ENCODE measurements around the gene DMXL1.

DMXL1 gene

DNA sequence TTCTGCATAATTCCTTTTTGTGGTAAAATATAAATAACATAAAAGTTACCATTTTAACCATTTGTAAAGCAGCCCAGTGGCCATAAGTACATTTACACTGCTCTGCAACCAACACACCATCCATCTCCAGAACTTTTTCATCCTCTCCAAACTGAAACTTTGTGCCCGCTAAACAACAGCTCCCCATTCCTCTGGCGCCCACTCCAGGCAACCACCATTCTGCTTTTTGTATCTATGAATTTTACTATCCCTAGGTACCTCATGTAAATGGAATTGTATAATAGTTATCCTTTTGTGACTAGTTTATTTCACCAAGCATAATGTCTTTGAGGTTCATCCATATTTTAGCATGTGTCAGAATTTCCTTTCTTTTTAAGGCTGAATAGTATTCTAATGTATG, 141.1 kb downstream of the DMXL1 start:
- ATAC-seq = no peak
- no peak for TF ChIP-seq TOX (CRISPR knock-in tag; IDR thresholded peaks at IDR 0.05; ENCODE audit: borderline replicate concordance)
- TF ChIP-seq RARB (CRISPR knock-in tag; IDR thresholded peaks at IDR 0.05) = no peak
- no peak for TF ChIP-seq PPARA (CRISPR knock-in tag; IDR thresholded peaks at IDR 0.05; ENCODE audit: borderline replicate concordance)
- TF ChIP-seq CREB5 (CRISPR knock-in tag; IDR thresholded peaks at IDR 0.05; ENCODE audit: low read depth) = no peak
- no peak for TF ChIP-seq ARNTL (CRISPR knock-in tag; IDR thresholded peaks at IDR 0.05; ENCODE audit: borderline replicate concordance, low read depth)
- no peak for TF ChIP-seq ZNF70 (CRISPR knock-in tag; IDR thresholded peaks at IDR 0.05)
- TF ChIP-seq ZNF565 (CRISPR knock-in tag; conservative IDR thresholded peaks at IDR 0.05; ENCODE audit: low read depth) = no peak
- TF ChIP-seq ESRRG (CRISPR knock-in tag; IDR thresholded peaks at IDR 0.05) = no peak
- no peak for TF ChIP-seq SNAI2 (CRISPR knock-in tag; IDR thresholded peaks at IDR 0.05)

DNA sequence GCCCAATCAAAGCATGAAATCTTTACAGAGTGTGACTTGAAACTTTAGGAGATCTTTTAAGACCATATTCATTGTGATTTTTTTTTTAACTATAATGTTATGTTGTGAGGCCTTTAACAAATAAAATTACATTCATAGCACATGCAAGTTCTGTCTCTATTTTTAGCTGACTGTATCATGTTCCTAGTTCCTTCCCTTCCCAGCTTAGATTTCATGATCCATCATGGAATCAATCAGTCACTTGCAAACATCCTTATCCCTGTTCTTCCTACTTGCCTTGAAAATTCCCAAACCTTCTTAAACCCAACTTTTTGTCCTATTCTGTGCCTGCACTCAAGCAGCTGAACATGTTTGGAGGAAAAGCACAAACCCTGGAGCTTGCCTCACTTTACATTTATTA, 141.8 kb downstream of the DMXL1 start:
- TF ChIP-seq ZNF8 (CRISPR knock-in tag; IDR thresholded peaks at IDR 0.05) = no peak
- no peak for TF ChIP-seq TCF4 (CRISPR knock-in tag; IDR thresholded peaks at IDR 0.05; ENCODE audit: borderline replicate concordance)
- no peak for TF ChIP-seq SNAI2 (CRISPR knock-in tag; IDR thresholded peaks at IDR 0.05)
- no peak for ATAC-seq

- ATAC-seq = no peak
- TF ChIP-seq ZC3H10 (CRISPR knock-in tag; IDR thresholded peaks at IDR 0.05) (no peak), TCF4 (CRISPR knock-in tag; IDR thresholded peaks at IDR 0.05; ENCODE audit: borderline replicate concordance) (no peak), SNAI2 (CRISPR knock-in tag; IDR thresholded peaks at IDR 0.05) (no peak), BACH2 (CRISPR knock-in tag; IDR thresholded peaks at IDR 0.05; ENCODE audit: borderline replicate concordance) (no peak), OSR1 (CRISPR knock-in tag; IDR thresholded peaks at IDR 0.05) (no peak), ESRRG (CRISPR knock-in tag; IDR thresholded peaks at IDR 0.05) (no peak), POU6F1 (CRISPR knock-in tag; IDR thresholded peaks at IDR 0.05; ENCODE audit: borderline replicate concordance, low read depth) (no peak), ISL1 (CRISPR knock-in tag; IDR thresholded peaks at IDR 0.05) (no peak), GLIS3 (CRISPR knock-in tag; IDR thresholded peaks at IDR 0.05) (no peak), CREB5 (CRISPR knock-in tag; IDR thresholded peaks at IDR 0.05; ENCODE audit: low read depth) (no peak), ZNF8 (CRISPR knock-in tag; IDR thresholded peaks at IDR 0.05) (no peak), ZNF565 (CRISPR knock-in tag; conservative IDR thresholded peaks at IDR 0.05; ENCODE audit: low read depth) (no peak), ZFP3 (CRISPR knock-in tag; IDR thresholded peaks at IDR 0.05) (no peak)
- TF ChIP-seq, protein P1, sequence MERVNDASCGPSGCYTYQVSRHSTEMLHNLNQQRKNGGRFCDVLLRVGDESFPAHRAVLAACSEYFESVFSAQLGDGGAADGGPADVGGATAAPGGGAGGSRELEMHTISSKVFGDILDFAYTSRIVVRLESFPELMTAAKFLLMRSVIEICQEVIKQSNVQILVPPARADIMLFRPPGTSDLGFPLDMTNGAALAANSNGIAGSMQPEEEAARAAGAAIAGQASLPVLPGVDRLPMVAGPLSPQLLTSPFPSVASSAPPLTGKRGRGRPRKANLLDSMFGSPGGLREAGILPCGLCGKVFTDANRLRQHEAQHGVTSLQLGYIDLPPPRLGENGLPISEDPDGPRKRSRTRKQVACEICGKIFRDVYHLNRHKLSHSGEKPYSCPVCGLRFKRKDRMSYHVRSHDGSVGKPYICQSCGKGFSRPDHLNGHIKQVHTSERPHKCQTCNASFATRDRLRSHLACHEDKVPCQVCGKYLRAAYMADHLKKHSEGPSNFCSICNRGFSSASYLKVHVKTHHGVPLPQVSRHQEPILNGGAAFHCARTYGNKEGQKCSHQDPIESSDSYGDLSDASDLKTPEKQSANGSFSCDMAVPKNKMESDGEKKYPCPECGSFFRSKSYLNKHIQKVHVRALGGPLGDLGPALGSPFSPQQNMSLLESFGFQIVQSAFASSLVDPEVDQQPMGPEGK (CRISPR knock-in tag; IDR thresholded peaks at IDR 0.05; ENCODE audit: borderline replicate concordance) = no peak
- TF ChIP-seq, protein P2, sequence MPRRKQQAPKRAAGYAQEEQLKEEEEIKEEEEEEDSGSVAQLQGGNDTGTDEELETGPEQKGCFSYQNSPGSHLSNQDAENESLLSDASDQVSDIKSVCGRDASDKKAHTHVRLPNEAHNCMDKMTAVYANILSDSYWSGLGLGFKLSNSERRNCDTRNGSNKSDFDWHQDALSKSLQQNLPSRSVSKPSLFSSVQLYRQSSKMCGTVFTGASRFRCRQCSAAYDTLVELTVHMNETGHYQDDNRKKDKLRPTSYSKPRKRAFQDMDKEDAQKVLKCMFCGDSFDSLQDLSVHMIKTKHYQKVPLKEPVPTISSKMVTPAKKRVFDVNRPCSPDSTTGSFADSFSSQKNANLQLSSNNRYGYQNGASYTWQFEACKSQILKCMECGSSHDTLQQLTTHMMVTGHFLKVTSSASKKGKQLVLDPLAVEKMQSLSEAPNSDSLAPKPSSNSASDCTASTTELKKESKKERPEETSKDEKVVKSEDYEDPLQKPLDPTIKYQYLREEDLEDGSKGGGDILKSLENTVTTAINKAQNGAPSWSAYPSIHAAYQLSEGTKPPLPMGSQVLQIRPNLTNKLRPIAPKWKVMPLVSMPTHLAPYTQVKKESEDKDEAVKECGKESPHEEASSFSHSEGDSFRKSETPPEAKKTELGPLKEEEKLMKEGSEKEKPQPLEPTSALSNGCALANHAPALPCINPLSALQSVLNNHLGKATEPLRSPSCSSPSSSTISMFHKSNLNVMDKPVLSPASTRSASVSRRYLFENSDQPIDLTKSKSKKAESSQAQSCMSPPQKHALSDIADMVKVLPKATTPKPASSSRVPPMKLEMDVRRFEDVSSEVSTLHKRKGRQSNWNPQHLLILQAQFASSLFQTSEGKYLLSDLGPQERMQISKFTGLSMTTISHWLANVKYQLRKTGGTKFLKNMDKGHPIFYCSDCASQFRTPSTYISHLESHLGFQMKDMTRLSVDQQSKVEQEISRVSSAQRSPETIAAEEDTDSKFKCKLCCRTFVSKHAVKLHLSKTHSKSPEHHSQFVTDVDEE (CRISPR knock-in tag; IDR thresholded peaks at IDR 0.05) = no peak
Observed at GRCh38 chr5:119217183-119217582, 146.3 kb downstream of the DMXL1 start.
